Neural progenitor cell (in vitro differentiated cells): ENCODE measurements around the gene ENDOG. TPM values are rescaled to one million over a fixed set of nuclear protein-coding genes. Genes with fewer than 3 reads are reported as not detected.
"Not testable (repeated sequence)": the region's sequence is repeated elsewhere in the genome, so short reads cannot be mapped to it uniquely, and the experiment has no call there.

Experiments
- DNase-seq: peaks from one replicate; pipeline ENCODE4 v3.0.0-alpha.2; 2016; ENCODE audit warnings: low spot score
- H2AFZ ChIP-seq: fragments of 200-600 bp; sonication (generic); replicated peaks from 2 replicates; pipeline ENCODE4 v1.6.1; 2016; ENCODE audit warnings: antibody characterized with exemption
- H3F3A ChIP-seq: fragments of 200-600 bp; sonication (generic); 2 replicates; pipeline ENCODE4 v1.6.1; 2016; ENCODE audit warnings: antibody characterized with exemption, low read depth
- H3K27ac ChIP-seq: fragments of 200-600 bp; sonication (generic); 2 replicates; pipeline ENCODE4 v1.5.1; 2016; ENCODE audit warnings: mild to moderate bottlenecking
- H3K27me3 ChIP-seq: fragments of 200-600 bp; sonication (generic); 2 replicates; pipeline ENCODE4 v1.6.1; 2016; ENCODE audit warnings: mild to moderate bottlenecking, moderate library complexity
- H3K36me3 ChIP-seq: fragments of 200-600 bp; sonication (generic); 2 replicates; pipeline ENCODE4 v1.5.1; 2016
- H3K4me1 ChIP-seq: fragments of 200-600 bp; sonication (generic); 2 replicates; pipeline ENCODE4 v1.6.1; 2016; ENCODE audit warnings: mixed run types
- H3K4me2 ChIP-seq: fragments of 200-600 bp; sonication (generic); 2 replicates; pipeline ENCODE4 v1.6.1; 2016
- H3K4me3 ChIP-seq: fragments of 200-600 bp; sonication (generic); 2 replicates; pipeline ENCODE4 v1.5.1; 2016
- H3K79me2 ChIP-seq: fragments of 200-600 bp; sonication (generic); 2 replicates; pipeline ENCODE4 v1.6.1; 2016; ENCODE audit warnings: low read depth
- H3K9ac ChIP-seq: fragments of 200-600 bp; sonication (generic); 2 replicates; pipeline ENCODE4 v1.6.1; 2016
- H3K9me3 ChIP-seq: fragments of 200-600 bp; sonication (generic); 2 replicates; pipeline ENCODE4 v1.5.1; 2016; ENCODE audit warnings: low read depth
- H4K20me1 ChIP-seq: fragments of 200-600 bp; sonication (generic); 2 replicates; pipeline ENCODE4 v1.6.1; 2016; ENCODE audit warnings: low read depth
- H3K27ac Mint-ChIP-seq: 3 replicates; pipeline ENCODE4 v1.8.0; 2021; ENCODE audit warnings: mixed read lengths
- H3K27me3 Mint-ChIP-seq: 2 replicates; pipeline ENCODE4 v1.8.0; 2022; ENCODE audit warnings: low read depth, mild to moderate bottlenecking, inconsistent platforms, moderate library complexity, mixed read lengths; ENCODE audit not compliant: insufficient read depth
- H3K36me3 Mint-ChIP-seq: 3 replicates; pipeline ENCODE4 v1.8.0; 2021; ENCODE audit warnings: mixed read lengths
- H3K4me1 Mint-ChIP-seq: 3 replicates; pipeline ENCODE4 v1.8.0; 2021; ENCODE audit warnings: mixed read lengths
- H3K4me3 Mint-ChIP-seq: 3 replicates; pipeline ENCODE4 v1.8.0; 2021; ENCODE audit warnings: mild to moderate bottlenecking, moderate library complexity, mixed read lengths
- H3K9me3 Mint-ChIP-seq: 3 replicates; pipeline ENCODE4 v1.8.0; 2020; ENCODE audit warnings: mixed read lengths
- EZH2 ChIP-seq: fragments of 200-600 bp; sonication (generic); IDR thresholded peaks from 2 replicates; pipeline ENCODE4 v1.6.1; 2017; ENCODE audit warnings: antibody characterized with exemption, mild to moderate bottlenecking, moderate library complexity
- EZH2phosphoT487 ChIP-seq: fragments of 200-600 bp; sonication (generic); IDR thresholded peaks from 2 replicates; pipeline ENCODE4 v1.6.1; 2017; ENCODE audit warnings: antibody characterized with exemption
- total RNA-seq: library from RNA; depleted of rRNA; stranded (reverse); fragments of >200 nt; gene quantifications from 2 replicates; pipeline ENCODE4 v1.2.3, GENCODE V29; 2015; ENCODE audit warnings: low replicate concordance
- TF ChIP-seq, protein P1 (sequence below): fragments of 200-600 bp; sonication (generic); IDR thresholded peaks from 2 replicates; pipeline ENCODE4 v1.5.1; 2017; ENCODE audit warnings: antibody characterized with exemption, mild to moderate bottlenecking

The ENDOG gene
- total RNA-seq, 1 donor from 2014 or later = 3.2 TPM

DNA sequence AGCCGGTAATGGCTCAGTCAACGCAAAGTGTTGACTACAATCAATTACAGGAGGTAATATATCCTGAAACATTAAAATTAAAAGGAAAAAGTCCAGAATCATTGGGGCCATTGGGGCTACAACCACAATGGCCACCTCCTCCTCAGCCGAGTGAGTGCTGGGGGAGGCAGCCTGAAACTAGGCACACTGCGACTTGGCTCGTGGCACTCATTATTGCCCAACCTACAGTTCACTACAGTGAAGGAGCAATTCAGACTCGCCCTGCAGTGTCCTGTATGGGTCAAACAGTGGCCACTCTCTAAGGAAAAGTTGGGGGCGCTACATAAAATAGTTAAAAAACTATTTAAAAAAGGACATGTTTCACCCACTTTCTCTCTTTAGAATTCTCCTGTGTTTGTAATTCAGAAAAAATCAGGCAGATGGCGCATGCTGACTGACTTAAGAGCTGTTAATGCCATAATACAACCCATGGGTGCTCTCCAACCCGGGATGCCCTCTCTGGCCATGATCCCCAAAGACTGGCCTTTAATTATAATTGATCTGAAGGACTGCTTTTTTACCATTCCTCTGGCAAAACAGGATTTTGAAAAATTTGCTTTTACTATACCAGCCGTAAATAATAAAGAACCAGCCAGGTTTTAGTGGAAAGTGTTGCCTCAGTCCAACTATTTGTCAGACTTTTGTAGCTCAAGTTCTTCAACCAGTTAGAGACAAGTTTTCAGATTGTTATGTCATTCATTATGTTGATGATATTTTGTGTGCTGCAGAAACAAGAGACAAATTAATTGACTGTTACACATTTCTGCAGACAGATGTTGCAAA is 33.7 kb downstream of the ENDOG start:
- Mint-ChIP-seq H3K36me3 (peaks cover 18% of the 10 kb centered on the region), H3K9me3 (peaks cover 27% of the 10 kb centered on the region)
- H3K36me3 ChIP-seq, H3K4me3 Mint-ChIP-seq, H3K27ac Mint-ChIP-seq, H3K27ac ChIP-seq, H3K9ac ChIP-seq, H2AFZ ChIP-seq, H3K4me2 ChIP-seq, H3K9me3 ChIP-seq, H3F3A ChIP-seq, H3K4me1 ChIP-seq, H4K20me1 ChIP-seq, H3K4me3 ChIP-seq, H3K27me3 ChIP-seq, H3K4me1 Mint-ChIP-seq, H3K27me3 Mint-ChIP-seq, H3K79me2 ChIP-seq: not testable (repeated sequence)
- peak; percentile 53 for DNase-seq
- TF ChIP-seq, protein P1, sequence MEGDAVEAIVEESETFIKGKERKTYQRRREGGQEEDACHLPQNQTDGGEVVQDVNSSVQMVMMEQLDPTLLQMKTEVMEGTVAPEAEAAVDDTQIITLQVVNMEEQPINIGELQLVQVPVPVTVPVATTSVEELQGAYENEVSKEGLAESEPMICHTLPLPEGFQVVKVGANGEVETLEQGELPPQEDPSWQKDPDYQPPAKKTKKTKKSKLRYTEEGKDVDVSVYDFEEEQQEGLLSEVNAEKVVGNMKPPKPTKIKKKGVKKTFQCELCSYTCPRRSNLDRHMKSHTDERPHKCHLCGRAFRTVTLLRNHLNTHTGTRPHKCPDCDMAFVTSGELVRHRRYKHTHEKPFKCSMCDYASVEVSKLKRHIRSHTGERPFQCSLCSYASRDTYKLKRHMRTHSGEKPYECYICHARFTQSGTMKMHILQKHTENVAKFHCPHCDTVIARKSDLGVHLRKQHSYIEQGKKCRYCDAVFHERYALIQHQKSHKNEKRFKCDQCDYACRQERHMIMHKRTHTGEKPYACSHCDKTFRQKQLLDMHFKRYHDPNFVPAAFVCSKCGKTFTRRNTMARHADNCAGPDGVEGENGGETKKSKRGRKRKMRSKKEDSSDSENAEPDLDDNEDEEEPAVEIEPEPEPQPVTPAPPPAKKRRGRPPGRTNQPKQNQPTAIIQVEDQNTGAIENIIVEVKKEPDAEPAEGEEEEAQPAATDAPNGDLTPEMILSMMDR = peak; percentile 52

DNA sequence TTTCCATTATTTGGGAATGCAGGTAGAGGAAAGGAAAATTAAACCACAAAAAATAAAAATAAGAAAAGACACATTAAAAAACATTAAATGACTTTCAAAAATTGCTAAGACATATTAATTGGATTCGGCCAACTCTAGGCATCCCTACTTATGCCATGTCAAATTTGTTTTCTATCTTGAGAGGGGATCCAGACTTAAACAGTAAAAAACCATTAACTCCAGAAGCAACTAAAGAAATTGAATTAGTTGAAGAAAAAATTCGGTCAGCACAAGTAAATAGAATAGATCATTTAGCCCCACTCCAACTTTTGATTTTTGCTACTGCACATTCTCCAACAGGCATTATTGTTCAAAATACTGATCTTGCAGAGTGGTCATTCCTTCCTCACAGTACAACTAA is 34.3 kb downstream of the ENDOG start:
- not testable (repeated sequence) for H3K4me3 ChIP-seq, H3K4me1 Mint-ChIP-seq, H3K27me3 ChIP-seq, H3K4me3 Mint-ChIP-seq, H4K20me1 ChIP-seq, H3K79me2 ChIP-seq, H3K27ac Mint-ChIP-seq, H3K4me2 ChIP-seq, H3K9me3 ChIP-seq, H3K4me1 ChIP-seq, H3K27me3 Mint-ChIP-seq, H3F3A ChIP-seq, H3K27ac ChIP-seq, H2AFZ ChIP-seq, H3K36me3 ChIP-seq, DNase-seq, H3K9ac ChIP-seq
- H3K36me3 Mint-ChIP-seq = peaks cover 17% of the 10 kb centered on the region
- peaks cover 24% of the 10 kb centered on the region for H3K9me3 Mint-ChIP-seq

DNA sequence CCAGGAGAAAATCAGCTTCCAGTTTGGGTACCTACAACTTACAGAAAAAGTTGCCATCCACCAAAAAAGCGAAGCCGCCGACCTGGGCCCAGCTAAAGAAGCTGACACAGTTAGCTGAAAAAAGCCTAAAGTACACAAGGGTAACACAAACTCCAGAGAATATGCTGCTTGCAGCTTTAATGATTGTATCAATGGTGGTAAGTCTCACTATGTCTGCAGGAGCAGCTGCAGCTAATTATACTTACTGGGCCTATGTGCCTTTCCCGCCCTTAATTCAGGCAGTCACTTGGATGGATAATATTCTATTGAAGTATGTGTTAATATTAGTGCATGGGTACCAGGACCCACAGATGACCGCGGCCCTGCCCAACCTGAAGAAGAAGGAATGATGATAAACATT is 36.2 kb downstream of the ENDOG start:
- not testable (repeated sequence) for H3K79me2 ChIP-seq, H2AFZ ChIP-seq, H3K27me3 ChIP-seq, H3K4me1 Mint-ChIP-seq, H3K36me3 ChIP-seq, H3K4me3 Mint-ChIP-seq, H3K27ac Mint-ChIP-seq, H4K20me1 ChIP-seq, H3K27ac ChIP-seq, H3K4me2 ChIP-seq, H3K27me3 Mint-ChIP-seq, H3K9ac ChIP-seq, H3K9me3 ChIP-seq, H3F3A ChIP-seq, H3K4me3 ChIP-seq, DNase-seq, H3K4me1 ChIP-seq
- Mint-ChIP-seq H3K36me3 (peaks cover 14% of the 10 kb centered on the region), H3K9me3 (peaks cover 16% of the 10 kb centered on the region)

DNA sequence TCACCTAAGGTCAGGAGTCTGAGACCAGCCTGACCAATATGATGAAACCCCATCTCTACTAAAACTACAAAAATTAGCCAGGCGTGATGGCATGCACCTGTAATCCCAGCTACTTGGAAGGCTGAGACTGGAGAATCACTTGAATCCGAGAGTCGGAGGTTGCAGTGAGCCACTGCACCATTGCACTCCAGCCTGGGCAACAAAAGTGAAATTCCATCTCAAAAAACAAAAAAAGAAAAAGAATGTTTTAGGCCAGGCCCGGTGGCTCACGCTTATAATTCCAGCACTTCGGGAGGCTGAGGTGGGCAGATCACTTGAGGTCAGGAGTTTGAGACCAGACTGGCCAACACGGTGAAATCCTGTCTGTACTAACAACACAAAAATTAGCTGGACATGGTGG is 40.2 kb downstream of the ENDOG start:
- H3K27me3 Mint-ChIP-seq, H3K4me3 Mint-ChIP-seq, H3K79me2 ChIP-seq, H3K4me3 ChIP-seq, H3K27ac Mint-ChIP-seq, H3K36me3 ChIP-seq, H3K27ac ChIP-seq, H3K9ac ChIP-seq, H3K9me3 ChIP-seq, H3K36me3 Mint-ChIP-seq, H2AFZ ChIP-seq, H3K9me3 Mint-ChIP-seq, H3K4me1 ChIP-seq, H4K20me1 ChIP-seq, DNase-seq, H3F3A ChIP-seq, H3K27me3 ChIP-seq, H3K4me2 ChIP-seq: not testable (repeated sequence)
- peaks cover 12% of the 10 kb centered on the region for H3K4me1 Mint-ChIP-seq

DNA sequence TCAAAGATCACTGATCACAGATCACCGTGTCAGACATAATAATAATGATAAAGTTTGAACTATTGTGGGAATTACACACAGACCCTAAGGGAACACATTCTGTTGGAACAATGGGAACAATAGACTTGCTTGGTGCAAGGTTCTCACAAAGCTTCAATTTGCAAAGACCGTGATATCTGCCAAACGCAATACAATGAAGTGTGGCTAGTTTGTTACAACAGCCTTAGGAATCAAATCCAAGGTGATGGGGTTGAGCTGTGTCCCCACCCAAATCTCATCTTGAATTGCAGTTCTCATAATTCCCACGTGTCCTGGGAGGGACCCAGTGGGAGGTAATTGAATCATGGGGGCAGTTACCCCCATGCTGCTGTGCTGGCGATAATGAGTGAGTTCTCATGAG is 42.6 kb downstream of the ENDOG start:
- no peak overlapping the region for H3K4me3 Mint-ChIP-seq
- no peak overlapping the region for H3K27ac ChIP-seq
- no peaks in the 10 kb centered on the region for H3K36me3 Mint-ChIP-seq

More for the DNA sequence above, 42.6 kb downstream of the ENDOG start:
- Histone ChIP-seq H3K4me1 (peaks cover 11% of the 10 kb centered on the region), H3K79me2 (no peaks in the 10 kb centered on the region), H3K4me2 (peak overlapping the region; percentile 13), H4K20me1 (peaks cover 5% of the 10 kb centered on the region), H3K4me3 (no peak overlapping the region), H3K9ac (no peak overlapping the region), H3K27me3 (no peaks in the 10 kb centered on the region), H3F3A (peaks cover 5% of the 10 kb centered on the region), H3K9me3 (no peaks in the 10 kb centered on the region), H3K36me3 (no peaks in the 10 kb centered on the region), H2AFZ (no peak overlapping the region)
- no peak for TF ChIP-seq EZH2
- TF ChIP-seq EZH2phosphoT487 = no peak
- TF ChIP-seq, protein P1 = no peak
- no peak overlapping the region for H3K27ac Mint-ChIP-seq
- H3K4me1 Mint-ChIP-seq = peaks cover 14% of the 10 kb centered on the region
- H3K9me3 Mint-ChIP-seq = no peaks in the 10 kb centered on the region
- DNase-seq = peak; percentile 23
- H3K27me3 Mint-ChIP-seq = peaks cover 2% of the 10 kb centered on the region
